ENCODE measurements around the gene PYCARD. TPM values are rescaled to one million over a fixed set of nuclear protein-coding genes. Genes with fewer than 3 reads are reported as not detected.

Gene PYCARD
- 10 to 100 TPM; 53.0 to 70.7 (median 63.9) TPM for total RNA-seq

DNA sequence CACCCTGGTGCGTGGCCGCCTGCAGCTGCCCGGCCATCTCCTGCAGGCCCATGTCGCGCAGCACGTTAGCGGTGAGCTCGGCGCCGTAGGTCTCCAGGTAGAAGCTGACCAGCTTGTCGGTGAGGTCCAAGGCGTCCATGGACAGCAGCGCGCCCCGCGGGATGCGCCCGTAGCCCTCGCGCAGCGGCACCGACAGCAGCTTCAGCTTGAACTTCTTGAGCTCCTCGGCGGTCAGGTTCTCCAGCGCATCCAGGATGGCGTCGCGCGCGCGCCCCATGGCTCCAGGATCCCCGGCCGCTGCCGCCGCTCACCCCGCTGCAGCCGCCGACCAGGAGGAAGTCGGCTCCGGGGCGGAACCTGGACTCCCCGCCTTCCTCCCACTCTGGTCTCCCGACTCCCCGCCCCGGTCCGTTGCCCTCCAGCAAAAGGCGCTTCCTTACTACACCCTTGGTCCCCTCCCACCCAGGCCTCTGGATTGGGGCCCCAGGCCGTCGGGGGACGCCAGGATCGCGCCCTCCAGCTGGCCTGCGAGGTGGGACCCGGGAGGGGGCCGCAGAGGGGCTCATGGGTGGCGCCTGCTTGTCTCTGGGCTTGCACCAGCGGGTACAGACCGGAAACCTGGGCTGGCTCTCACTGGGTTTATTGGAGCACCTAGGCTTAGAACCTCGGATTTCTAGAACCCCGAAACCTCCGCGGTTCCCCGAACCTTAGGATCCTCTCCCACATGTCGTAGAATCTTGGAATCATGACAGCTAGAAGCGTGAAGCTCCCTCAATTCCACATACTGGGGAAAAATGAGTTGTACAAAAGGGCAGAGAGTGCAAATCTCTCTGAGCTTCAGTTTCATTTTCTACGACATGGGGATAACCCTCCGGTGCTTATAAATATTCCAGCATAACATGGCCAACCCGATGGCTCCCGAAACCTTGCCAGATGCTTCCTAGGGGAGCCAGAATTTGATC is at the start of gene PYCARD:
TSS of gene PYCARD (minus strand) at position 347 of the 962 bp plus-strand sequence. CDS start at position 277, 70 bp downstream.
- Histone ChIP-seq H3K4me1 (peaks cover 25 to 63% (median 28%) of the 10 kb centered on the region in 3 donors), H3K36me3 (peaks cover 0 to 15% (median 0%) of the 10 kb centered on the region in 3 donors), H3K27ac (peak within 1 kb of the TSS; percentile 68 to 80 (median 73)), H3K4me3 (peak within 1 kb of the TSS; percentile 50 to 85 (median 66)), H3K9me3 (no peaks in the 10 kb centered on the region), H3K27me3 (peaks cover 0 to 20% (median 0%) of the 10 kb centered on the region in 4 donors)
- intact Hi-C loops (cut with DNase I): no loop called here
- peak in 1 of 4 donors; percentile 25 for TF ChIP-seq POLR2A (IDR thresholded peaks at IDR 0.05)
- TF ChIP-seq, protein P1, sequence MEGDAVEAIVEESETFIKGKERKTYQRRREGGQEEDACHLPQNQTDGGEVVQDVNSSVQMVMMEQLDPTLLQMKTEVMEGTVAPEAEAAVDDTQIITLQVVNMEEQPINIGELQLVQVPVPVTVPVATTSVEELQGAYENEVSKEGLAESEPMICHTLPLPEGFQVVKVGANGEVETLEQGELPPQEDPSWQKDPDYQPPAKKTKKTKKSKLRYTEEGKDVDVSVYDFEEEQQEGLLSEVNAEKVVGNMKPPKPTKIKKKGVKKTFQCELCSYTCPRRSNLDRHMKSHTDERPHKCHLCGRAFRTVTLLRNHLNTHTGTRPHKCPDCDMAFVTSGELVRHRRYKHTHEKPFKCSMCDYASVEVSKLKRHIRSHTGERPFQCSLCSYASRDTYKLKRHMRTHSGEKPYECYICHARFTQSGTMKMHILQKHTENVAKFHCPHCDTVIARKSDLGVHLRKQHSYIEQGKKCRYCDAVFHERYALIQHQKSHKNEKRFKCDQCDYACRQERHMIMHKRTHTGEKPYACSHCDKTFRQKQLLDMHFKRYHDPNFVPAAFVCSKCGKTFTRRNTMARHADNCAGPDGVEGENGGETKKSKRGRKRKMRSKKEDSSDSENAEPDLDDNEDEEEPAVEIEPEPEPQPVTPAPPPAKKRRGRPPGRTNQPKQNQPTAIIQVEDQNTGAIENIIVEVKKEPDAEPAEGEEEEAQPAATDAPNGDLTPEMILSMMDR (IDR thresholded peaks at IDR 0.05): no peak
- no peak for DNase-seq
- WGBS, 2 donors: 1 to 11% methylated on average over 5 to 35 of the region's 69 CpGs

DNA sequence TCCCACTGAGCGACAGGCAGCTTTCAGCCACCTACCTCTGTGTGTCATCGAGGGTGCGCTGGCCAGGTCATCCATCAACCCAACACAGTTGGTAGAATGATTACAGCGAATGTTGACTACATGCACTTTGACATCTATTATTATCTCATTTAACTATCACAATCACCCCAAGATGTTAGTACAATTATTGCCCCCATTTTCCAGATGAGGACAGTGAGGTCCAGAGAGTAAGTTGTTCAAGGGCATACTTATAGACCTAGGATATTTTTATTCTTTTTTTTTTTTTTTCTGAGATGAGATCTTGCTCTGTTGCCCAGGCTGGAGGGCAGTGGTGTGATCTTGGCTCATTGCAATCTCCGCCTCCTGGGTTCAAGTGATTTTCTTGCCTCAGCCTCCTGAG is 48.9 kb upstream of the PYCARD start:
- WGBS, 2 donors: 88 to 96% methylated on average over 4 to 5 of the region's 5 CpGs

DNA sequence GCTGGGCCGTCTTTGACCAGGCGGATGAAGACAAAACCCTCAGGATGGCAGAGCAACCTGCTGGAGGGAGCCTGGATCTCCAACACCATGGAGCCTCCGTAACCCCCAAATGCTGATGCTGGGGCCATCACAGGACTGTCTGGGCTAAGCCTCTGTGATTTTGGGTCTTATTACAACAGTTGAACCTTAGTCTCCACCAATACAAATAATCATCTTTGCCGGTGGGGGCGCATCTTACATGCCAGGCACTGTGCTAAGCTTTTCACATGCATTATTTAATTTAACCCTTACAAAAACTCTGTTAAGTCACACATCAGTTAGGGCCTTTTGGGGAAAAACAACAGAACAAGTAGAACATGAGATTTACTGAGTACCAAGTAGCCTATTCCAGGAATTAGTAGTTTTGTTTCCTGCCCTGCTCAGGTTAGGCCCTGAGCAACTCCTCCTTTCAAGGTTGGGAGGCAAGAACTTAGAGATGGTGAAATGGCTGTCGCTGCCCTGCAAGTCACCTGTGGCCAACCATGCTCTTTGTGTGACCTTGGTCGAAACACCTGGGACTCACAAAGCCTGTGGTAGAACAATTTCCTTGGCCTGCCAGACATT is 48.3 kb upstream of the PYCARD start:
- H3K27me3 ChIP-seq: peaks cover 0 to 44% (median 0%) of the 10 kb centered on the region in 4 donors
- intact Hi-C loops (cut with DNase I): no loop called here
- TF ChIP-seq POLR2A (IDR thresholded peaks at IDR 0.05): no peak
- TF ChIP-seq, protein P1 (IDR thresholded peaks at IDR 0.05): no peak
- H3K27ac ChIP-seq: no peak overlapping the region
- no peak for DNase-seq
- 70 to 87% methylated on average over 4 to 7 of the region's 7 CpGs for WGBS, 2 donors
- no peak overlapping the region for H3K4me3 ChIP-seq
- no peaks in the 10 kb centered on the region for H3K9me3 ChIP-seq
- H3K4me1 ChIP-seq: peaks cover 0 to 17% (median 0%) of the 10 kb centered on the region in 3 donors
- H3K36me3 ChIP-seq: no peaks in the 10 kb centered on the region

More for the DNA sequence above, 48.9 kb upstream of the PYCARD start:
- Histone ChIP-seq H3K27ac (no peak overlapping the region), H3K36me3 (no peaks in the 10 kb centered on the region), H3K4me1 (peaks cover 0 to 17% (median 0%) of the 10 kb centered on the region in 3 donors), H3K27me3 (peaks cover 0 to 44% (median 0%) of the 10 kb centered on the region in 4 donors), H3K4me3 (no peak overlapping the region), H3K9me3 (no peaks in the 10 kb centered on the region)
- no peak for DNase-seq
- intact Hi-C loops (cut with DNase I): no loop called here
- no peak for TF ChIP-seq POLR2A (IDR thresholded peaks at IDR 0.05)
- TF ChIP-seq, protein P1 (IDR thresholded peaks at IDR 0.05): no peak

DNA sequence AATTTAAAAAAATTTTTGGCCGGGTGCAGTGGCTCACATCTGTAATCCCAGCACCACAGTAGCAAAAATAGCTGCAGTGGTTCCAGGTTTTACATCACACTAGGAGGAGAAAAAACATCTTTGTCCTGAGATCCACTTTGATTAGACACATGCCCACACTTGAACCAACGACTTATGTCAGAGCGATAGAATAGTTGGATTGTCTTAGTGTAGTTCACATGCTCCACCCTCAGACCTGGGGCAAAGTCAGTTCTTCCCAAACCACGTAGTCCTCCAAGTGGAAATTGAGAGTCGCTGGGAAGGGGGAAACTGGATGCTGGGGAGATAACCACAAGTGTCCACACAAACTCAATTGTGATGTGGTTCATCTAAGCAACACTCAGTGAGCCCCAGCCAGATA is 45.8 kb upstream of the PYCARD start:
- WGBS, 2 donors: 41 to 55% methylated on average over 5 of the region's 5 CpGs
- H3K27me3 ChIP-seq: peaks cover 0 to 54% (median 0%) of the 10 kb centered on the region in 4 donors
- DNase-seq: no peak
- H3K4me3 ChIP-seq: no peak overlapping the region
- H3K9me3 ChIP-seq: no peaks in the 10 kb centered on the region
- H3K27ac ChIP-seq: no peak overlapping the region
- TF ChIP-seq, protein P1 (IDR thresholded peaks at IDR 0.05): no peak
- TF ChIP-seq POLR2A (IDR thresholded peaks at IDR 0.05): no peak
- peaks cover 0 to 12% (median 0%) of the 10 kb centered on the region in 3 donors for H3K4me1 ChIP-seq
- H3K36me3 ChIP-seq: no peaks in the 10 kb centered on the region
- intact Hi-C loops (cut with DNase I): no loop called here

Measured in esophagus squamous epithelium (tissue), 5 donors.